Stimulated activated naive B cell treated with anti-CD40 and anti-IgM and Interleukin-4, amounts not matched to agents 10 μg/mL and 1 μg/mL and 100 μg/mL, for 72 hours (primary cell): ENCODE data around the gene IQSEC3.
A peak's percentile ranks its signal among the peaks of the same experiment; 100 is the strongest.

Source experiments
- ATAC-seq, 2 donors: fragments of 150-1000 bp; cut with Tn5 transposase; replicated peaks; 2 replicates each; pipeline ENCODE4 v1.10.0; 2021; ENCODE audit warnings: moderate library complexity in 1 of 2
- DNase-seq: peaks from one replicate; pipeline ENCODE4 v3.0.0; 2021
- H3K27ac Mint-ChIP-seq: one replicate; pipeline ENCODE4 v1.8.0; 2022; ENCODE audit warnings: mild to moderate bottlenecking, mixed read lengths
- H3K27me3 Mint-ChIP-seq, 2 donors: one replicate each; pipeline ENCODE4 v1.8.0; 2022; ENCODE audit warnings: mixed read lengths in 2 of 2
- H3K36me3 Mint-ChIP-seq, 2 donors: one replicate each; pipeline ENCODE4 v1.8.0; 2022; ENCODE audit warnings: mixed read lengths in 2 of 2, mild to moderate bottlenecking in 1 of 2
- H3K4me1 Mint-ChIP-seq, 2 donors: one replicate each; pipeline ENCODE4 v1.8.0; 2022; ENCODE audit warnings: mixed read lengths in 2 of 2, mild to moderate bottlenecking in 1 of 2
- H3K4me3 Mint-ChIP-seq, 2 donors: one replicate each; pipeline ENCODE4 v1.8.0; 2022; ENCODE audit warnings: mild to moderate bottlenecking in 2 of 2, mixed read lengths in 2 of 2, moderate library complexity in 1 of 2
- H3K9me3 Mint-ChIP-seq, 2 donors: one replicate each; pipeline ENCODE4 v1.8.0; 2022; ENCODE audit warnings: mixed read lengths in 2 of 2, mild to moderate bottlenecking in 1 of 2

The IQSEC3 gene

DNA sequence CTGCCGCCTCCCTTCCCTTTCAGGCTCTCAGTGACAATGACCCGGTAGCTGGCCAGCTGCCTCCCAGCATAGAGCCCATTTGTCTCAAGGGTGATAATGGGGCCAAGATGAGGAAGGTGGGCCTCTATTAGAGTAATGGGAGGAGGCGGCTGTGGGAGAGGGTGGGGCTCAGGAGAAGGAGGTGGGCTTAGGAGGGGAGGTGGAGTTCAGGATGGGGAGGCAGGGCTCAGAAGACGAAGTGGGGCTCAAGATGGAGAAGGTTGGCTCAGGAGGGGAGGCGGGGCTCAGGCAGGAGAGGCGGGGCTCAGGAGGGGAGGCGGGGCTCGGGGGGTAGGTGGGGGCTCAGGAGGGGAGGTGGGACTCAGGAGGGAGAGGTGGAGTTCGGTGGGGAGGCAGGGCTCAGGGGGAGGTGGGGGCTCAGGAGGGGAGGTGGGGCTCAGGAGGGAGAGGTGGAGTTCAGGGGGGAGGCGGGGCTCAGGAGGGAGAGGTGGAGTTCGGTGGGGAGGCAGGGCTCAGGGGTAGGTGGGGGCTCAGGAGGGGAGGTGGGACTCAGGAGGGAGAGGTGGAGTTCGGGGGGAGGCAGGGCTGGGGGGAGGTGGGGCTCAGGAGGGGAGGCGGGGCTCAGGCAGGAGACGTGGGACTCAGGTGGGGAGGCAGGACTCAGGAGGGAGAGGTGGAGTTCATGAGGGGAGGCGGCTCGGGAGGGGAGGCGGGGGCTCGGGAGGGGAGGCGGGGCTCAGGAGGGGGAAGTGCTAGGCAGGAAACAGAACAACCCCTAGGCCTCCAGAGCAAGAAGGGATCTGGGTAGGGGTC, 36.8 kb downstream of the IQSEC3 start:
- no peak for DNase-seq
- no peaks in the 10 kb centered on the region for H3K36me3 Mint-ChIP-seq
- H3K4me1 Mint-ChIP-seq, result peaks cover 0 to 7% of the 10 kb centered on the region in 2 donors
- H3K4me3 Mint-ChIP-seq, result no peak overlapping the region
- peaks cover 0 to 1% of the 10 kb centered on the region in 2 donors for H3K9me3 Mint-ChIP-seq
- ATAC-seq, result no peak
- H3K27me3 Mint-ChIP-seq, result peaks cover 18 to 27% of the 10 kb centered on the region in 2 donors
- no peak overlapping the region for H3K27ac Mint-ChIP-seq

- H3K9me3 Mint-ChIP-seq, result peaks cover 0 to 1% of the 10 kb centered on the region in 2 donors
- H3K4me1 Mint-ChIP-seq, result peaks cover 4 to 11% of the 10 kb centered on the region in 2 donors
- DNase-seq (no peak), ATAC-seq (no peak)
- peaks cover 14 to 22% of the 10 kb centered on the region in 2 donors for H3K27me3 Mint-ChIP-seq
- H3K27ac Mint-ChIP-seq, result no peak overlapping the region
- H3K4me3 Mint-ChIP-seq, result no peak overlapping the region
- no peaks in the 10 kb centered on the region for H3K36me3 Mint-ChIP-seq
These were observed 38.0 kb downstream of the IQSEC3 start for GRCh38 chr12:104551-105081.

GRCh38 chr12:105696-106095, 39.1 kb downstream of the IQSEC3 start:
- DNase-seq, result no peak
- Mint-ChIP-seq H3K36me3 (no peaks in the 10 kb centered on the region), H3K27me3 (peaks cover 13 to 19% of the 10 kb centered on the region in 2 donors), H3K27ac (no peak overlapping the region), H3K4me3 (no peak overlapping the region), H3K4me1 (peaks cover 11 to 16% of the 10 kb centered on the region in 2 donors), H3K9me3 (peaks cover 0 to 1% of the 10 kb centered on the region in 2 donors)
- ATAC-seq, result no peak

DNA sequence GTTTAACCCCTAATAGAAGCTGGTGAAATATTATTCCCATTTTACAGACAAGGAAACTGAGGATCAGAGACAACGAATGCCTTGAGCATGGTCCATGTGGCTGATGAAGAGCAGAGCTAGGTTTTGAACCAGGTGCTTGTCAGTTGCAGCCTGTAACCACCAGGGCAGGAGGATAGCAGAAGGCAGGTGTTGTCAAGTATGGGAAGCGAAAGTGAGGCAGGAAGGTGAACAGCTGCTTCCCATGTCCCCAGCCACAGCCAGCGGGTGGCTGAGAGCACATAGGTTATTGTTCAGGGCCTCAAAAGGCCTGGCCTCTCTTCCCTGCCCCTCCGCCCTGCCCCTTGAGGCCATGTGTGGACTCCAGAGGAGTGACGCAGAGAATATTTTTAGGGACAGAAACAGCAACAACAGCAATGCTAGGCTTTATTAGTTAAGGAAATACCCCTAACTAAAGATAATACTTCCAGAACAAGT, 39.6 kb downstream of the IQSEC3 start:
- Mint-ChIP-seq H3K36me3 (no peaks in the 10 kb centered on the region), H3K27me3 (peaks cover 13 to 15% of the 10 kb centered on the region in 2 donors), H3K9me3 (peaks cover 0 to 1% of the 10 kb centered on the region in 2 donors), H3K4me3 (no peak overlapping the region), H3K4me1 (peaks cover 11 to 16% of the 10 kb centered on the region in 2 donors), H3K27ac (no peak overlapping the region)
- ATAC-seq, result peak; percentile 52 to 74
- DNase-seq, result no peak

GRCh38 chr12:108594-108993, 42.0 kb downstream of the IQSEC3 start:
- ATAC-seq (no peak), DNase-seq (no peak)
- Mint-ChIP-seq H3K4me1 (peaks cover 11 to 16% of the 10 kb centered on the region in 2 donors), H3K36me3 (no peaks in the 10 kb centered on the region), H3K4me3 (no peak overlapping the region), H3K27ac (no peak overlapping the region), H3K27me3 (peaks cover 20 to 21% of the 10 kb centered on the region in 2 donors), H3K9me3 (no peaks in the 10 kb centered on the region)

GRCh38 chr12:109446-109845, 42.9 kb downstream of the IQSEC3 start:
- ATAC-seq (no peak), DNase-seq (no peak)
- Mint-ChIP-seq H3K4me3 (no peak overlapping the region), H3K9me3 (no peaks in the 10 kb centered on the region), H3K27ac (no peak overlapping the region), H3K27me3 (peaks cover 21 to 26% of the 10 kb centered on the region in 2 donors), H3K4me1 (peaks cover 11 to 16% of the 10 kb centered on the region in 2 donors), H3K36me3 (no peaks in the 10 kb centered on the region)

DNA sequence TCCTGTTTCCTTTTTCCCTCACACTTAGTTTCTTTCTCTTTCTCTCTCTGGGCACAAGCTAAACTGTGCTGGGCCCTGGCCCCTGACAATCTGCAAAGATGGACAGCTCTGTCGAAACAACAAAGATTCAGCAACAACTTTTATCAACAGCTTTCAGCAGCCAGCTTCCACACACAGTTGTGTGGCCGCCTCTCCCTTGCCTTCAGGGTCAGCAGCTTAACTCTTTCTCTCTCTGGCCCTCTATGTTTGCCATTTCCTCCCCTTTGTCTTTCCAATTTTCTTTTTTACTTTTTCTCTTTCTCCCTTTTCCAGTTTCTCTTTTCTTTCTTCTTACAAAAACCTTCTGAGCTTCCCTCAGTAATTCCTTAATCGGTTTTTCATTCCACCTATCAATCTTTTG, 43.3 kb downstream of the IQSEC3 start:
- Mint-ChIP-seq H3K9me3 (no peaks in the 10 kb centered on the region), H3K4me3 (no peak overlapping the region), H3K4me1 (peaks cover 11 to 16% of the 10 kb centered on the region in 2 donors), H3K27me3 (peaks cover 21 to 27% of the 10 kb centered on the region in 2 donors), H3K36me3 (no peaks in the 10 kb centered on the region), H3K27ac (no peak overlapping the region)
- no peak for ATAC-seq
- DNase-seq, result no peak

DNA sequence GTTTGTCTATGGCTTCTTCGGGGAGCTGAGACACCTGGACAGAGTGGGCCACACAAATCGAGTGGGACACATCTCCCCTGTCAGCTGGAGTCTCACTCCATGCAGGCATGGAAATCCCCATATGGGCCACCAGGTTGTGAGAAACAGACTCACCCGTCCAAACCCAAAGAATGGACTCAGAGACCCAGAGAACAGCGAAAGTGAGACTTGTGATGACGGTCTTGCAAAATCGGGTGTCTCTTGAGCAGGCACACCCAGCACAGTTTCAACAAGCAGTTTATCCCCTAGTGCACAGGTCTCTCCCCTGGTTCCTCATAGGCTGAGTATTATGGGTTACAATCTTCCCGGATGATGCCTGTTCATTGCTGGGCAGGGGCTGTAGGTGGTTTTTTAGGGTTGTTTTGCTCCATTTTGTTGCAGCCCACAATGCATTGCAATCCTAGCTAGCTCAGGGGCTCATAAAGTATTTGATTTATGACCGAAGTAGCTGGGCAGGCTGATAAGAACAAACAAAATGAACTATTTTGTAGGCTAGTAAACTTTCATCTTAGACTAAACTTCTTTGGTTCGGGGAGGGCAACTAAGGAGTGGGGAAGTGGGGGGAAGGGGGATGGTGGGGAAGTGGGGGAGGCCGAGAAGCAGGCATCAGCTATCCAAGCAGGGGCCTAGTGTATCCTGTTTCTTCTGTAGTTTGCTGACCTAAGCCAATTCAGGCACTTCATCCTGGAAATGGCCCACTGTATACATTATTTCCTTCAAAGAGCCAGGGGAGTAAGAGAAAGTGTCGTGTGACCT, 45.3 kb downstream of the IQSEC3 start:
- Mint-ChIP-seq H3K36me3 (no peaks in the 10 kb centered on the region), H3K4me1 (peaks cover 9 to 11% of the 10 kb centered on the region in 2 donors), H3K27me3 (peaks cover 33% of the 10 kb centered on the region in 2 donors), H3K4me3 (no peak overlapping the region), H3K27ac (no peak overlapping the region), H3K9me3 (no peaks in the 10 kb centered on the region)
- no peak for ATAC-seq
- no peak for DNase-seq

DNA sequence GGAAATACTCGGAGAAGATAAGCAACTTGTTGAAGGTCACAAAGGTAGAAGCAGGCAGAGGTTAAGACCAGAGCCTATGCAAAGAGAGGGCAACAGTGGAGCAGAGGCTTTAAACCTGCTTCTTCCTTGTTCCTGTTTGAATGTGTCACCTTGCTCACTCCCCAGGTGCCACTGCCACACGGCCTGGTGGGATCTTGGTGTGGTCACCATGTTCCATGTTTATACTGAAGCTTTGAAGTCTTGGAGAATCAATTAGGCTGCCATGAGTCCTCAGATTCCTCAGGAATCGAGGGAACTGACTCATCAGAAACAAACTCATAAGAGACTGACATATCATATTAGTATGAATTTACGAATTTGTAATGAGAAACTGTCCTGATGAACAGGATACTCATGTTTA, 46.8 kb downstream of the IQSEC3 start:
- no peak overlapping the region for H3K4me3 Mint-ChIP-seq
- H3K27me3 Mint-ChIP-seq, result peaks cover 41 to 42% of the 10 kb centered on the region in 2 donors
- H3K4me1 Mint-ChIP-seq, result peaks cover 9 to 11% of the 10 kb centered on the region in 2 donors
- DNase-seq, result no peak
- H3K27ac Mint-ChIP-seq, result no peak overlapping the region
- no peaks in the 10 kb centered on the region for H3K36me3 Mint-ChIP-seq
- no peaks in the 10 kb centered on the region for H3K9me3 Mint-ChIP-seq
- ATAC-seq, result no peak

GRCh38 chr12:114626-115211, 48.2 kb downstream of the IQSEC3 start:
- Mint-ChIP-seq H3K4me3 (no peak overlapping the region), H3K4me1 (peaks cover 4 to 6% of the 10 kb centered on the region in 2 donors), H3K9me3 (no peaks in the 10 kb centered on the region), H3K27me3 (peaks cover 40 to 45% of the 10 kb centered on the region in 2 donors), H3K36me3 (no peaks in the 10 kb centered on the region), H3K27ac (no peak overlapping the region)
- no peak for ATAC-seq
- DNase-seq, result no peak

DNA sequence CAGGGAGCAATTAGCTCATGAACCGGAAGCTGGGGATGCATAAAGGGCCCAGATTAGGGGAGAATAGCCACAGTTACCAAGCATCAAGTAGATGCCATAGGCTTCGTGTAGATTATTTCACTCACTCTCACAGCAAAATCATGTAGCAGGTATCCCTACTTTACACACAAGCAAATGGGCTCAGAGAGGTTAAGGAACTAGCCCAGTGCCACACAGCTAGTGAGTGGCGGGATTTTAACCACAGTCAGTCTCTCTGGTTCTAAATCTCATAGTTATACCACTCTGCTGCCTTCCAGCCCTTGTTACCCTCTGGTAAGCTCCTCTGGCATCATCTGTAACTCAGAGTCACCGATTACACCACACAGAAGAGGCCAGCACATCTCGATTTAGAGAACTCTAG, 49.0 kb downstream of the IQSEC3 start:
- no peak overlapping the region for H3K4me3 Mint-ChIP-seq
- H3K9me3 Mint-ChIP-seq, result no peaks in the 10 kb centered on the region
- H3K27ac Mint-ChIP-seq, result no peak overlapping the region
- H3K27me3 Mint-ChIP-seq, result peaks cover 42 to 44% of the 10 kb centered on the region in 2 donors
- ATAC-seq (no peak), DNase-seq (no peak)
- no peaks in the 10 kb centered on the region for H3K4me1 Mint-ChIP-seq
- no peaks in the 10 kb centered on the region for H3K36me3 Mint-ChIP-seq

DNA sequence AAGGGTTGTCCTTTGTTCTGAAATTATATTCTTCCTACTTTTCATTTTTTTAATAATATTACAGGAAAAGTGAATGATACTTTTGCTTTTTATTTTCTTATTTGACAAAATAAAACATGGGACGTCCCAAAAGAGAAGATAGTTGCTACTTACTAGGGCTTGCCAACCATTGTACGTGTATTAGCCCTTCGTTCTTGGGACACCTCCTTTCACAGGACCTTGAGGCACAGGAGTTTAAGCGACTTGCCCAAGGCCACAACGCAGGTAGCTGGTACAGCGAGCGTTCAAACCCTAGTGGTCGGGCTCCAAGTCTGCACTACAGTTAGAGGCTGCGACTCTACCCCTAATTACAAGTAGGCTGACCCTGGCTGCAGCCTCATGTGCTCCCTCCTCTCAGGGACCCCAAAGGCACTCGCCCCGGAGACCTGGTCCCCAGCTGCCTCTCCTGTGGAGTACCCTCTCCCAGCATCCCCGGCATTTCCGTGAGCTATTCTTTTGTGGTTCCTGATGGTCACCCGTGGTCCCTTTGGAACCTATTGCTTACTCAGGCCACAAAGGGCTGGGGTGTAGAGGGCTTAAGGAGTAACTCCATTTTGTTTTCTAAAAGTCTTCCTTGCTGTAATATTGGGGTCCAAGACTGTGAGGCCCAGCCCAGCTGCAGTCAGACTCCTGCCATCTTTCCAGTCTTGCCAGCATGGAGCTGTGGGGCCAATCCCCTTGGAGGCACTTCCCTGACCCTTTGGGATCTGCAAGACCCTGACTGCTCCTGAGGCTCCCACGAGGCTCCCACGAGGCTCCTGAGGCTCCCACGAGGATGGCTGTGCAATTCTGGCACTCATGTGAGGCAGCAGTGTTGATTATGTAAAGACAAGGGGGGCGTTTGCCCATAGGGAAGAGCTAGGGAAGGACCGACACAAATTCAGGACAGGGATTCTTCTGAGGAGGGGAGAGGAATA, 49.7 kb downstream of the IQSEC3 start:
- ATAC-seq (no peak), DNase-seq (no peak)
- no peaks in the 10 kb centered on the region for H3K9me3 Mint-ChIP-seq
- peaks cover 42 to 44% of the 10 kb centered on the region in 2 donors for H3K27me3 Mint-ChIP-seq
- H3K4me1 Mint-ChIP-seq, result no peaks in the 10 kb centered on the region
- H3K36me3 Mint-ChIP-seq, result no peaks in the 10 kb centered on the region
- H3K27ac Mint-ChIP-seq, result no peak overlapping the region
- H3K4me3 Mint-ChIP-seq, result no peak overlapping the region

- no peaks in the 10 kb centered on the region for H3K9me3 Mint-ChIP-seq
- no peak overlapping the region for H3K4me3 Mint-ChIP-seq
- H3K36me3 Mint-ChIP-seq, result no peaks in the 10 kb centered on the region
- DNase-seq, result no peak
- H3K4me1 Mint-ChIP-seq, result no peaks in the 10 kb centered on the region
- H3K27ac Mint-ChIP-seq, result no peak overlapping the region
- ATAC-seq, result no peak
- peaks cover 41 to 50% of the 10 kb centered on the region in 2 donors for H3K27me3 Mint-ChIP-seq
These were observed 50.7 kb downstream of the IQSEC3 start for GRCh38 chr12:117311-117710.
